Lung microvascular endothelial cell (primary cell): ENCODE data around the gene TLE7. TPM values are rescaled to one million over a fixed set of nuclear protein-coding genes. Genes with fewer than 3 reads are reported as not detected.

Experiments used
- DNase-seq, 2 donors: peaks; one replicate each; pipeline versions ENCODE4 v3.0.0 to v3.0.0-alpha.2; 2010; ENCODE audit warnings: low read depth in 2 of 2
- total RNA-seq: library from RNA; depleted of rRNA; stranded (reverse); fragments of >200 nt; gene quantifications from 2 replicates; pipeline ENCODE4 v1.2.1, GENCODE V29; 2014

The TLE7 gene
- total RNA-seq: not detected in 2 replicates

- no peak for DNase-seq
Observed at GRCh38 chr16:71442051-71442440, at the start of gene TLE7. TSS of gene TLE7 (minus strand) at chr16:71442054. CDS start at chr16:71433324, 8,730 bp downstream.

- no peak for DNase-seq
Observed at GRCh38 chr16:71491054-71491453, 49.2 kb upstream of the TLE7 start.

GRCh38 chr16:71490361-71490760 lies 48.5 kb upstream of the TLE7 start:
- no peak for DNase-seq

- DNase-seq: no peak
Observed at GRCh38 chr16:71489122-71489521, 47.3 kb upstream of the TLE7 start, which contains the start of gene ZNF19. TSS of gene ZNF19 (minus strand) at chr16:71489324. CDS start at chr16:71482114, 7,210 bp downstream.

GRCh38 chr16:71484006-71484893 lies 42.4 kb upstream of the TLE7 start:
- DNase-seq: peak; percentile 94 to 96

- DNase-seq: no peak
Observed at GRCh38 chr16:71482569-71482968, 40.7 kb upstream of the TLE7 start.

- no peak for DNase-seq
Observed at GRCh38 chr16:71480956-71481355, 39.1 kb upstream of the TLE7 start.

- DNase-seq: peak; percentile 33 to 41
Observed at GRCh38 chr16:71479420-71479819, 37.6 kb upstream of the TLE7 start.

- no peak for DNase-seq
Observed at GRCh38 chr16:71476457-71477124, 34.7 kb upstream of the TLE7 start.

GRCh38 chr16:71474864-71475263 lies 33.0 kb upstream of the TLE7 start:
- peak in 1 of 2 donors; percentile 49 for DNase-seq

- DNase-seq: no peak
Observed at GRCh38 chr16:71473891-71474290, 32.0 kb upstream of the TLE7 start.

GRCh38 chr16:71472931-71473330 lies 31.1 kb upstream of the TLE7 start:
- DNase-seq: no peak

- DNase-seq: no peak
Observed at GRCh38 chr16:71472051-71472450, 30.2 kb upstream of the TLE7 start.

GRCh38 chr16:71467810-71468209 lies 26.0 kb upstream of the TLE7 start:
- peak; percentile 41 to 62 for DNase-seq

- DNase-seq: no peak
Observed at GRCh38 chr16:71464231-71464630, 22.4 kb upstream of the TLE7 start.

GRCh38 chr16:71461686-71462648 lies 20.1 kb upstream of the TLE7 start, which contains the start of gene ZNF23:
TSS of gene ZNF23 (minus strand) at chr16:71462247. CDS start at chr16:71456796, 5,451 bp downstream.
- DNase-seq: peak; percentile 82 to 83

- no peak for DNase-seq
Observed at GRCh38 chr16:71460941-71461340, 19.1 kb upstream of the TLE7 start.

- DNase-seq: peak; percentile 30 to 72
Observed at GRCh38 chr16:71460236-71460635, 18.4 kb upstream of the TLE7 start.

GRCh38 chr16:71459510-71459909 lies 17.7 kb upstream of the TLE7 start:
- DNase-seq: no peak

GRCh38 chr16:71456801-71457200 lies 14.9 kb upstream of the TLE7 start:
- DNase-seq: no peak

GRCh38 chr16:71453036-71453435 lies 11.2 kb upstream of the TLE7 start:
- DNase-seq: no peak
